GM12874 (cell line): Measurements from ENCODE around the gene PRPF6.

Experiments
- CTCF ChIP-seq: IDR thresholded peaks from 2 replicates; pipeline ENCODE4 v1.5.1; 2011; ENCODE audit warnings: low read depth, mild to moderate bottlenecking, control low read depth, low read length, moderate library complexity; ENCODE audit not compliant: insufficient read depth

The PRPF6 gene

GRCh38 chr20:64078934-64079272, 98.0 kb downstream of the PRPF6 start:
- no peak for TF ChIP-seq CTCF

GRCh38 chr20:64079273-64080012, 98.5 kb downstream of the PRPF6 start, which contains the start of gene RGS19:
RGS19 (minus strand) TSS chr20:64079518; CDS start chr20:64076886, 2,632 bp downstream.
- TF ChIP-seq CTCF: no peak

- TF ChIP-seq CTCF: no peak
These were observed 99.3 kb downstream of the PRPF6 start, which contains the start of gene OPRL1 for GRCh38 chr20:64080013-64080812. OPRL1 (plus strand) TSS chr20:64080082; CDS start chr20:64092721, 12,639 bp downstream.

- no peak for TF ChIP-seq CTCF
These were observed 100.1 kb downstream of the PRPF6 start for GRCh38 chr20:64080813-64081623.

- no peak for TF ChIP-seq CTCF
These were observed 100.7 kb downstream of the PRPF6 start for GRCh38 chr20:64081624-64081964.

- TF ChIP-seq CTCF: no peak
These were observed 101.3 kb downstream of the PRPF6 start for GRCh38 chr20:64082126-64082731.
